A204.1 (cell line): Measurements from ENCODE around the gene ACIN1.

Experiments
- FAIRE-seq: peaks from 2 replicates; lab custom pipeline; 2012; peaks lifted over from hg19 to GRCh38; lab: Jason Lieb, UNC

Gene ACIN1

GRCh38 chr14:23056956-23057756, 37.8 kb downstream of the ACIN1 start, which contains the start of gene CDH24:
Gene CDH24 (minus strand): TSS chr14:23057520. CDS start chr14:23055733, 1,787 bp downstream.
- no peak for FAIRE-seq

GRCh38 chr14:23056145-23056955, 38.6 kb downstream of the ACIN1 start:
- FAIRE-seq: no peak

- FAIRE-seq: no peak
Measured at GRCh38 chr14:23055621-23056144, 39.3 kb downstream of the ACIN1 start.

- no peak for FAIRE-seq
Measured at GRCh38 chr14:23055147-23055550, 39.8 kb downstream of the ACIN1 start.

GRCh38 chr14:23054000-23054811, 40.7 kb downstream of the ACIN1 start:
- no peak for FAIRE-seq

- FAIRE-seq: no peak
Measured at GRCh38 chr14:23053426-23053825, 41.5 kb downstream of the ACIN1 start.

GRCh38 chr14:23052671-23053070, 42.3 kb downstream of the ACIN1 start:
- no peak for FAIRE-seq

- FAIRE-seq: no peak
Measured at GRCh38 chr14:23052182-23052623, 42.7 kb downstream of the ACIN1 start.

GRCh38 chr14:23051141-23052057, 43.5 kb downstream of the ACIN1 start:
- FAIRE-seq: no peak

- FAIRE-seq: no peak
Measured at GRCh38 chr14:23049011-23049410, 45.9 kb downstream of the ACIN1 start.

- FAIRE-seq: no peak
Measured at GRCh38 chr14:23047751-23048693, 46.9 kb downstream of the ACIN1 start.

GRCh38 chr14:23047034-23047634, 47.8 kb downstream of the ACIN1 start:
- no peak for FAIRE-seq

- FAIRE-seq: no peak
Measured at GRCh38 chr14:23045419-23046357, 49.2 kb downstream of the ACIN1 start.

- no peak for FAIRE-seq
Measured at GRCh38 chr14:23044840-23045239, 50.1 kb downstream of the ACIN1 start.

GRCh38 chr14:23043754-23044153, 51.2 kb downstream of the ACIN1 start:
- FAIRE-seq: no peak

GRCh38 chr14:23043145-23043544, 51.8 kb downstream of the ACIN1 start:
- no peak for FAIRE-seq

GRCh38 chr14:23042162-23042965, 52.6 kb downstream of the ACIN1 start, which contains the start of gene PSMB11:
Gene PSMB11 (plus strand): TSS chr14:23042212. CDS start chr14:23042226, 14 bp downstream.
- no peak for FAIRE-seq
